Esophagus squamous epithelium (tissue), 5 donors: ENCODE measurements around the gene UTS2R. TPM values are rescaled to one million over a fixed set of nuclear protein-coding genes. Genes with fewer than 3 reads are reported as not detected.

Experiments used
- DNase-seq: peaks from one replicate; lab custom pipeline; 2025; lab: John Stamatoyannopoulos, UW
- H3K27ac ChIP-seq, 4 donors: fragments of 200-600 bp; sonication (generic); one replicate each; pipeline ENCODE4 v1.5.1; 2016 to 2019; ENCODE audit warnings: mild to moderate bottlenecking in 1 of 4
- H3K27me3 ChIP-seq, 4 donors: fragments of 200-600 bp; sonication (generic); 1 replicate in 3 of 4; 2 replicates in 1 of 4; pipeline versions ENCODE4 v1.5.1 to v1.6.0; 2017 to 2021; ENCODE audit warnings: antibody characterized with exemption in 1 of 4
- H3K36me3 ChIP-seq, 3 donors: fragments of 200-600 bp; sonication (generic); one replicate each; pipeline ENCODE4 v1.5.1; 2016 to 2019
- H3K4me1 ChIP-seq, 3 donors: fragments of 200-600 bp; sonication (generic); one replicate each; pipeline ENCODE4 v1.5.1; 2017 to 2019
- H3K4me3 ChIP-seq, 4 donors: fragments of 200-600 bp; sonication (generic); 1 replicate in 3 of 4; 2 replicates in 1 of 4; pipeline ENCODE4 v1.5.1; 2016 to 2019; ENCODE audit warnings: mild to moderate bottlenecking in 2 of 4, moderate library complexity in 1 of 4
- H3K9me3 ChIP-seq, 3 donors: fragments of 200-600 bp; sonication (generic); one replicate each; pipeline ENCODE4 v1.5.1; 2016 to 2019
- CTCF ChIP-seq, 6 experiments: fragments of 450-650 bp in 4 of 6; fragments of 200-600 bp in 2 of 6; sonication (generic) in 2 of 6; IDR thresholded peaks; one replicate each; pipeline ENCODE4 v1.5.1; 2016 to 2019; ENCODE audit warnings: antibody characterized with exemption in 6 of 6, mild to moderate bottlenecking in 4 of 6, moderate library complexity in 4 of 6
- POLR2A ChIP-seq, 4 donors: fragments of 450-650 bp; IDR thresholded peaks; one replicate each; pipeline ENCODE4 v1.6.1; 2017; ENCODE audit warnings: antibody characterized with exemption in 4 of 4, mild to moderate bottlenecking in 4 of 4, moderate library complexity in 3 of 4
- WGBS, 2 donors: methylation state at CpG; one replicate each; pipeline ENCODE4 v1.1.5; 2018; 5-methylcytosine and 5-hydroxymethylcytosine counted together
- intact Hi-C: fragments of 100-400 bp; cut with DNase I; formaldehyde crosslinking; loops from one replicate; pipeline ENCODE4 v1.15.0; 2022
- total RNA-seq, 4 donors: library from RNA; depleted of rRNA; stranded (reverse); fragments of >200 nt; gene quantifications; one replicate each; pipeline ENCODE4 v1.1.0, GENCODE V29; 2016
- donor health status: DM: yes; HTN: yes; CAD: no.

The UTS2R gene
- total RNA-seq, 4 donors from 2014 or later: not detected

DNA sequence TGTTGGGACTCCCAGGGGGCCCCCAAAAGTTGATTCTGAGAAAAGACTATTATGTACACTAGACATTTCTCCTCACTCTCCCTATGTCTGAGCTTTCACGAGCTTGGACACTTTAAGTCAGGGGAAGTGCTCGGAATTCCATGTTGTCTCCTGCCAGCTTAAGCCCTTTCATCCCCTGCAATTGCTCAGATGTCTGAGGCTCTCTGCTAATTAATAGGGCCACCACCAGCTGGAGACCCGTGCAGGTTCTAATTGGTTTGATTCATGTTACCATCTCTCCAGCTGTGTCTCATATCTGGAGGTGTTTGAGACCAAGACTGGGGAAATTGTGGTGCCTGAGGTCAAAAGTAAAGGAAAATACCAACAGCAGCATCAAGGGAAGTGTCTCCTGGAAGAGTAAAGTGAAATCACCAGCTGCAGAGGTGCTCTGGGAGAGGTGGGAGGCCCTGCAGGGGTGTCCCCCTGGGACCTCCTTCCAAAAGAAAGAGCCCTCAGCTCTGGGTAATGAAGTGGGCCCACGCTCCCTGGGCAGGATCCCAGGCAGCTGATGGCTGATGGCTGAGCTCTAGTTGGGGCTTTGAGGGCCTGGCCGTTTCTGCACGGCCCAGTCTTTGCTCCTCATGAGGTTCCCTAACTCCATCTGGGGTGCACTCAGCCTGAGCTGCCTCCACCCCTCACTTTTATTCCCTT, 5.8 kb upstream of the UTS2R start:
- Histone ChIP-seq H3K27me3 (peaks cover 0 to 66% (median 13%) of the 10 kb centered on the region in 4 donors), H3K36me3 (no peaks in the 10 kb centered on the region), H3K4me1 (peaks cover 5 to 16% (median 6%) of the 10 kb centered on the region in 3 donors), H3K9me3 (no peaks in the 10 kb centered on the region), H3K4me3 (no peak overlapping the region), H3K27ac (no peak overlapping the region)
- 79 to 80% methylated on average over 5 to 6 of the region's 6 CpGs for WGBS, 2 donors
- TF ChIP-seq POLR2A (IDR thresholded peaks at IDR 0.05) (no peak), CTCF (IDR thresholded peaks at IDR 0.05) (no peak)
- intact Hi-C loops: no loop called here
- no peak for DNase-seq

GRCh38 chr17:82366749-82367148, 4.8 kb upstream of the UTS2R start:
- no peak for DNase-seq
- Histone ChIP-seq H3K36me3 (no peaks in the 10 kb centered on the region), H3K27me3 (peaks cover 4 to 71% (median 21%) of the 10 kb centered on the region in 4 donors), H3K9me3 (no peaks in the 10 kb centered on the region), H3K4me1 (peaks cover 11 to 26% (median 16%) of the 10 kb centered on the region in 3 donors), H3K4me3 (no peak overlapping the region), H3K27ac (no peak overlapping the region)
- intact Hi-C loops: no loop called here
- 43 to 53% methylated on average over 7 of the region's 7 CpGs for WGBS, 2 donors
- TF ChIP-seq POLR2A (IDR thresholded peaks at IDR 0.05) (no peak), CTCF (IDR thresholded peaks at IDR 0.05) (no peak)

DNA sequence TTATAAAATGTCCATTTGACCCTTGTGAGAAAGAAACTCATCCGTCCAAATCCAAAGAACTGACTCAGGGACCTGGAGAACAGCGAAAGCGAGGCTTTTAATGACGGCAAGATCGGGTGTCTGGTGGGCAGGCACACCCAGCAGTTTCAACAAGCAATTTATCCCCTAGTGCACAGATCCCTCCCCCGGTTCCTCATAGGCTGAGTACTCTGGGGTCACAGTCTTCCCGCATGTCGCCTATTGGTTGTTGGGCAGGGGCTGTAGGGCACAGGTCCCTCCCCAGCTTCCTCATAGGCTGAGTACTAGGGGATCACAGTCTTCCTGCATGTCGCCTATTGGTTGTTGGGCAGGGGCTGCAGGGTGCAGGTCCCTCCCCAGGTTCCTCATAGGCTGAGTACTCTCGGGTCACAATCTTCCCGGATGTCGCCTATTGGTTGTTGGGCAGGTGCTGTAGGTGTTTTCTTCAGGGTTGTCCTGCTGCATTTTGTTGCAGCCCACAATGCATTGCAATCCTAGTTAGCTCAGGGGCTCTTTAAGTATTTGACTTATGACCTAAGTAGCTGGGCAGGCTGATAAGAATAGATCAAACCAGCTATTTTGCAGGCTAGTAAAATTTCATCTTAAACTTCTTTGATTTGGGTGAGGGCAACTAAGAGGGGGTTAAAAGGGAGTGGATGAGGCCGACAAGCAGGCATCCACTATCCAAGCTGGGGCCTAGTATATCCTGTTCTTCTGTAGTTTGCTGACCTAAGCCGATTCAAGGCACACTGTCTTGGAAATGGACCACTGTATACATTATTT, 3.6 kb upstream of the UTS2R start:
- Histone ChIP-seq H3K9me3 (no peaks in the 10 kb centered on the region), H3K36me3 (no peaks in the 10 kb centered on the region), H3K27me3 (peaks cover 6 to 77% (median 29%) of the 10 kb centered on the region in 4 donors), H3K4me3 (no peak overlapping the region), H3K27ac (no peak overlapping the region), H3K4me1 (peaks cover 15 to 33% (median 21%) of the 10 kb centered on the region in 3 donors)
- intact Hi-C loops: no loop called here
- WGBS, 2 donors: 83 to 89% methylated on average over 11 to 13 of the region's 14 CpGs
- no peak for DNase-seq
- TF ChIP-seq POLR2A (IDR thresholded peaks at IDR 0.05) (no peak), CTCF (IDR thresholded peaks at IDR 0.05) (no peak)

DNA sequence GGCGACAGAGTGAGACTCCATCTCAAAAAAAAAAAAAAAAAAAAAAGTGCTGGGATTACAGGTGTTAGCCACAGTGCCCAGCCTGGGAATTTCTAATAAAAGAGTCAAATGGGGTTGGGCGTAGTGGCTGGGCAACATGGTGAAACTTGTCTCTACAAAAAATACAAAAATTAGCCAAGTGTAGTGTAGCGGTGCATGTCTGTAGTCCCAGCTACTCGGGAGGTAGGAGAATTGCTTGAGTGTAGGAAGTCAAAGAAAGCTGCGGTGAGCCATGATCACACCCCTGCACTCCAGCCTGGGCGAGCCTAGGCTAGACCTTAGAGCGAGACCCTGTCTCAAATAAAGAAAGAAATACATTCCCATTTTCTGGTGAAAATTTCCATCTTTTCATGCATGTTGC, 2.4 kb upstream of the UTS2R start:
- WGBS, 2 donors: 47 to 72% methylated on average over 7 of the region's 7 CpGs
- H3K27ac ChIP-seq: no peak overlapping the region
- no peak for DNase-seq
- H3K36me3 ChIP-seq: no peaks in the 10 kb centered on the region
- TF ChIP-seq CTCF (IDR thresholded peaks at IDR 0.05): no peak
- TF ChIP-seq POLR2A (IDR thresholded peaks at IDR 0.05): no peak
- no peak overlapping the region for H3K4me3 ChIP-seq
- H3K9me3 ChIP-seq: no peaks in the 10 kb centered on the region
- peaks cover 7 to 87% (median 31%) of the 10 kb centered on the region in 4 donors for H3K27me3 ChIP-seq
- intact Hi-C loops: no loop called here
- H3K4me1 ChIP-seq: peaks cover 15 to 33% (median 21%) of the 10 kb centered on the region in 3 donors
